ENCODE results near the gene BRS3.

The BRS3 gene

DNA sequence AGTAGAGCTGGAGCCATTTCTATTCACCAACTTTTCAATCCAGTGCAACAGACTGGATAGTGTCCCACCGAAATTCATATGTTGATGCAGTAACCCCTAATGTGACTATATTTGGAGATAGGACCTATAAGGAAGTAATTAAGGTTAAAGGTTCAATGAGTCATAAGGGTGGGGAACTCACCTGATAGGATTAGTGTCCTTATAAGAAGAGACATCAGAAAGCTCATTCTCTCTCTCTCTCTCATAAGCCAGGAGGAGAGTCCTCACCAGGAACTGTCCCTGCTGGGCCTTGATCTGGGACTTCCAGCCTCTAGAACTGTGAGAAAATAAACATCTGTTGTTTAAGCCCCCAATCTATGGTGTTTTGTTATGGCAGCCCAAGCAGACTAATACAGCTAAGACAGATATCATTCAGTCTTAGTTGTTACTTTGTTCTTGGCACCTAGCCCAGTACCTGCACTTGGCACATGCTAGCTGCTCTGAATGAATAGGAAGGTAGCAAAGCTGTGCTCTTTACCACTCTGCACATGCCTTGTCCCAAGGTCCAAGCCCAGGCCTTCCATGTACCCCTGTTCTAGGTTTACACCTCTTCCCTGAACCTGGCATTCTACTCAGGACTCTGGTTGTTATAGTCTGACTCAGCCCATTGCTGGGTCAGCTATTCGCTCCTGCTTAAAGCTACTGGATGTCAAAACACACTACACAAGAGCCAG, 19.2 kb upstream of the BRS3 start:
- TF ChIP-seq KLF1 (tag by site-specific recombination; IDR thresholded peaks at IDR 0.05) (no peak), ZNF311 (tag by site-specific recombination; IDR thresholded peaks at IDR 0.05; ENCODE audit: borderline replicate concordance) (no peak), ZNF548 (tag by site-specific recombination; IDR thresholded peaks at IDR 0.05) (no peak), ZNF600 (tag by site-specific recombination; IDR thresholded peaks at IDR 0.05) (no peak)
- TF ChIP-seq, protein P1, sequence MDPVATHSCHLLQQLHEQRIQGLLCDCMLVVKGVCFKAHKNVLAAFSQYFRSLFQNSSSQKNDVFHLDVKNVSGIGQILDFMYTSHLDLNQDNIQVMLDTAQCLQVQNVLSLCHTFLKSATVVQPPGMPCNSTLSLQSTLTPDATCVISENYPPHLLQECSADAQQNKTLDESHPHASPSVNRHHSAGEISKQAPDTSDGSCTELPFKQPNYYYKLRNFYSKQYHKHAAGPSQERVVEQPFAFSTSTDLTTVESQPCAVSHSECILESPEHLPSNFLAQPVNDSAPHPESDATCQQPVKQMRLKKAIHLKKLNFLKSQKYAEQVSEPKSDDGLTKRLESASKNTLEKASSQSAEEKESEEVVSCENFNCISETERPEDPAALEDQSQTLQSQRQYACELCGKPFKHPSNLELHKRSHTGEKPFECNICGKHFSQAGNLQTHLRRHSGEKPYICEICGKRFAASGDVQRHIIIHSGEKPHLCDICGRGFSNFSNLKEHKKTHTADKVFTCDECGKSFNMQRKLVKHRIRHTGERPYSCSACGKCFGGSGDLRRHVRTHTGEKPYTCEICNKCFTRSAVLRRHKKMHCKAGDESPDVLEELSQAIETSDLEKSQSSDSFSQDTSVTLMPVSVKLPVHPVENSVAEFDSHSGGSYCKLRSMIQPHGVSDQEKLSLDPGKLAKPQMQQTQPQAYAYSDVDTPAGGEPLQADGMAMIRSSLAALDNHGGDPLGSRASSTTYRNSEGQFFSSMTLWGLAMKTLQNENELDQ (tag by site-specific recombination; IDR thresholded peaks at IDR 0.05; ENCODE audit: low read depth): no peak
- TF ChIP-seq, protein P2, sequence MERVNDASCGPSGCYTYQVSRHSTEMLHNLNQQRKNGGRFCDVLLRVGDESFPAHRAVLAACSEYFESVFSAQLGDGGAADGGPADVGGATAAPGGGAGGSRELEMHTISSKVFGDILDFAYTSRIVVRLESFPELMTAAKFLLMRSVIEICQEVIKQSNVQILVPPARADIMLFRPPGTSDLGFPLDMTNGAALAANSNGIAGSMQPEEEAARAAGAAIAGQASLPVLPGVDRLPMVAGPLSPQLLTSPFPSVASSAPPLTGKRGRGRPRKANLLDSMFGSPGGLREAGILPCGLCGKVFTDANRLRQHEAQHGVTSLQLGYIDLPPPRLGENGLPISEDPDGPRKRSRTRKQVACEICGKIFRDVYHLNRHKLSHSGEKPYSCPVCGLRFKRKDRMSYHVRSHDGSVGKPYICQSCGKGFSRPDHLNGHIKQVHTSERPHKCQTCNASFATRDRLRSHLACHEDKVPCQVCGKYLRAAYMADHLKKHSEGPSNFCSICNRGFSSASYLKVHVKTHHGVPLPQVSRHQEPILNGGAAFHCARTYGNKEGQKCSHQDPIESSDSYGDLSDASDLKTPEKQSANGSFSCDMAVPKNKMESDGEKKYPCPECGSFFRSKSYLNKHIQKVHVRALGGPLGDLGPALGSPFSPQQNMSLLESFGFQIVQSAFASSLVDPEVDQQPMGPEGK (tag by site-specific recombination; IDR thresholded peaks at IDR 0.05): no peak
- no peaks in the 10 kb centered on the region for H3K9me3 ChIP-seq (ENCODE audit: control insufficient read depth, insufficient read depth, low read depth, low read length)
- no peaks in the 10 kb centered on the region for H3K4me1 ChIP-seq (ENCODE audit: control insufficient read depth, insufficient read depth, low read length)
- ChIA-PET POLR2A (interaction anchor here (0.5 kb wide), 1 partner anchor 23 kb away, joined by 5 read pairs; no protein-coding TSS in a partner anchor), CTCF (interaction anchor here (0.6 to 0.7 kb wide), 2 partner anchors 186 to 730 kb away, joined by 3 to 5 read pairs; no protein-coding TSS in a partner anchor)
- H3K4me3 ChIP-seq (ENCODE audit: low read depth, low read length): no peak overlapping the region
- H3K27ac ChIP-seq (ENCODE audit: extremely low read depth, low read depth, low read length): no peak overlapping the region
- H3K36me3 ChIP-seq (ENCODE audit: control insufficient read depth in 2 of 2, insufficient read depth in 1 of 2, low read length in 2 of 2): no peaks in the 10 kb centered on the region

DNA sequence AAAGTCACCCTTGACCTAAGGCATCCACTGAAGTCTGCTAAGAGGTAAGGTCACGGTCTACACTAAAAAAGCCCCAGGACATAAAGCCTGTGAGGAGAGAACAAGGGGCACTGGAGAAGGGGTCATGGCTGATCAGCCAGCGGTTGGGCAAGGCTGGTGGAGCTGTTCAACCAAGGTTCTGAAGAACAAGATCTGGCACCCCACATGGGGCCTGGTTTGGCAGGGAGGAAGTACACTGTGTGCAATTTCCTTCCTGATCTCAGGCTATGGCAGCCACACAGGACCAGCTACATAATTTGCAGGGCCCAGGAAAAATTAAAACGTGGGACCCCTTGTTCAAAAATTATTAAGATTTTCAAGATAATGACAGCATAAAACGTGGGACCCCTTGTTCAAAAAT, 14.1 kb upstream of the BRS3 start:
- Histone ChIP-seq H3K9me3 (ENCODE audit: control insufficient read depth, insufficient read depth, low read depth, low read length) (no peaks in the 10 kb centered on the region), H3K4me1 (ENCODE audit: control insufficient read depth, insufficient read depth, low read length) (no peaks in the 10 kb centered on the region), H3K36me3 (ENCODE audit: control insufficient read depth in 2 of 2, insufficient read depth in 1 of 2, low read length in 2 of 2) (no peaks in the 10 kb centered on the region), H3K27ac (ENCODE audit: extremely low read depth, low read depth, low read length) (no peak overlapping the region), H3K4me3 (ENCODE audit: low read depth, low read length) (no peak overlapping the region)
- ChIA-PET POLR2A (no interaction called here), CTCF (interaction anchor here (0.6 kb wide), 1 partner anchor 860 kb away, joined by 3 read pairs; no protein-coding TSS in a partner anchor)
- TF ChIP-seq ZNF843 (tag by site-specific recombination; IDR thresholded peaks at IDR 0.05): no peak
- TF ChIP-seq, protein P3, sequence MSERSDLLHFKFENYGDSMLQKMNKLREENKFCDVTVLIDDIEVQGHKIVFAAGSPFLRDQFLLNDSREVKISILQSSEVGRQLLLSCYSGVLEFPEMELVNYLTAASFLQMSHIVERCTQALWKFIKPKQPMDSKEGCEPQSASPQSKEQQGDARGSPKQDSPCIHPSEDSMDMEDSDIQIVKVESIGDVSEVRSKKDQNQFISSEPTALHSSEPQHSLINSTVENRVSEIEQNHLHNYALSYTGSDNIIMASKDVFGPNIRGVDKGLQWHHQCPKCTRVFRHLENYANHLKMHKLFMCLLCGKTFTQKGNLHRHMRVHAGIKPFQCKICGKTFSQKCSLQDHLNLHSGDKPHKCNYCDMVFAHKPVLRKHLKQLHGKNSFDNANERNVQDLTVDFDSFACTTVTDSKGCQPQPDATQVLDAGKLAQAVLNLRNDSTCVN (tag by site-specific recombination; optimal IDR thresholded peaks at IDR 0.05): no peak
- no peak for TF ChIP-seq ZNF274 (IDR thresholded peaks at IDR 0.05; ENCODE audit: low read length)
- TF ChIP-seq ZNF274 (tag by site-specific recombination; IDR thresholded peaks at IDR 0.05; ENCODE audit: borderline replicate concordance): no peak
- no peak for TF ChIP-seq ZBTB20 (tag by site-specific recombination; IDR thresholded peaks at IDR 0.05)
- TF ChIP-seq ZNF76 (tag by site-specific recombination; IDR thresholded peaks at IDR 0.05; ENCODE audit: borderline replicate concordance, low read depth): no peak
- no peak for TF ChIP-seq ZEB2 (tag by site-specific recombination; IDR thresholded peaks at IDR 0.05)
- TF ChIP-seq SETDB1 (IDR thresholded peaks at IDR 0.05; ENCODE audit: insufficient read length, low read length): no peak
- TF ChIP-seq WT1 (tag by site-specific recombination; IDR thresholded peaks at IDR 0.05): no peak
- no peak for TF ChIP-seq ZNF521 (tag by site-specific recombination; IDR thresholded peaks at IDR 0.05)
- TF ChIP-seq, protein P4, sequence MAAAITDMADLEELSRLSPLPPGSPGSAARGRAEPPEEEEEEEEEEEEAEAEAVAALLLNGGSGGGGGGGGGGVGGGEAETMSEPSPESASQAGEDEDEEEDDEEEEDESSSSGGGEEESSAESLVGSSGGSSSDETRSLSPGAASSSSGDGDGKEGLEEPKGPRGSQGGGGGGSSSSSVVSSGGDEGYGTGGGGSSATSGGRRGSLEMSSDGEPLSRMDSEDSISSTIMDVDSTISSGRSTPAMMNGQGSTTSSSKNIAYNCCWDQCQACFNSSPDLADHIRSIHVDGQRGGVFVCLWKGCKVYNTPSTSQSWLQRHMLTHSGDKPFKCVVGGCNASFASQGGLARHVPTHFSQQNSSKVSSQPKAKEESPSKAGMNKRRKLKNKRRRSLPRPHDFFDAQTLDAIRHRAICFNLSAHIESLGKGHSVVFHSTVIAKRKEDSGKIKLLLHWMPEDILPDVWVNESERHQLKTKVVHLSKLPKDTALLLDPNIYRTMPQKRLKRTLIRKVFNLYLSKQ (tag by site-specific recombination; IDR thresholded peaks at IDR 0.05; ENCODE audit: borderline replicate concordance): no peak
- TF ChIP-seq, protein P5, sequence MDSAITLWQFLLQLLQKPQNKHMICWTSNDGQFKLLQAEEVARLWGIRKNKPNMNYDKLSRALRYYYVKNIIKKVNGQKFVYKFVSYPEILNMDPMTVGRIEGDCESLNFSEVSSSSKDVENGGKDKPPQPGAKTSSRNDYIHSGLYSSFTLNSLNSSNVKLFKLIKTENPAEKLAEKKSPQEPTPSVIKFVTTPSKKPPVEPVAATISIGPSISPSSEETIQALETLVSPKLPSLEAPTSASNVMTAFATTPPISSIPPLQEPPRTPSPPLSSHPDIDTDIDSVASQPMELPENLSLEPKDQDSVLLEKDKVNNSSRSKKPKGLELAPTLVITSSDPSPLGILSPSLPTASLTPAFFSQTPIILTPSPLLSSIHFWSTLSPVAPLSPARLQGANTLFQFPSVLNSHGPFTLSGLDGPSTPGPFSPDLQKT (IDR thresholded peaks at IDR 0.05; ENCODE audit: borderline replicate concordance, low read depth, low read length): no peak
- TF ChIP-seq TCF7L2 (IDR thresholded peaks at IDR 0.05; ENCODE audit: borderline replicate concordance, low read depth, low read length): no peak
- no peak for TF ChIP-seq ZNF114 (tag by site-specific recombination; IDR thresholded peaks at IDR 0.05)

Measured in HEK293 (cell line).